Thyroid gland (tissue), 4 donors: Measurements from ENCODE around the gene MBD3L1. TPM values are rescaled to one million over a fixed set of nuclear protein-coding genes. Genes with fewer than 3 reads are reported as not detected.

Source experiments
- DNase-seq, 2 donors: peaks; one replicate each; pipeline ENCODE4 v3.0.0-alpha.2; 2019
- H3K27ac ChIP-seq, 3 donors: fragments of 200-600 bp; sonication (generic); 1 replicate in 2 of 3; 2 replicates in 1 of 3; pipeline ENCODE4 v1.5.1; 2016 to 2019; ENCODE audit warnings: mild to moderate bottlenecking in 1 of 3, moderate library complexity in 1 of 3
- H3K27me3 ChIP-seq: fragments of 200-600 bp; sonication (generic); one replicate; pipeline ENCODE4 v1.5.1; 2019
- H3K36me3 ChIP-seq, 2 donors: fragments of 200-600 bp; sonication (generic); one replicate each; pipeline ENCODE4 v1.5.1; 2016 to 2019
- H3K4me1 ChIP-seq, 2 donors: fragments of 200-600 bp; sonication (generic); one replicate each; pipeline ENCODE4 v1.5.1; 2017 to 2019
- H3K4me3 ChIP-seq, 3 donors: fragments of 200-600 bp; sonication (generic); replicated peaks in 1 of 3; 1 replicate in 2 of 3; 2 replicates in 1 of 3; pipeline ENCODE4 v1.5.1; 2016; ENCODE audit warnings: mild to moderate bottlenecking in 1 of 3
- H3K9me3 ChIP-seq: fragments of 200-600 bp; sonication (generic); one replicate; pipeline ENCODE4 v1.5.1; 2017
- CTCF ChIP-seq, 6 experiments: fragments of 200-600 bp in 3 of 6; fragments of 450-650 bp in 3 of 6; sonication (generic) in 3 of 6; IDR thresholded peaks; one replicate each; pipeline ENCODE4 v1.5.1; 2016 to 2019; ENCODE audit warnings: antibody characterized with exemption in 6 of 6, mild to moderate bottlenecking in 2 of 6, inconsistent platforms in 1 of 6, moderate library complexity in 1 of 6
- POLR2A ChIP-seq, 2 donors: fragments of 450-650 bp; IDR thresholded peaks; one replicate each; pipeline ENCODE4 v1.6.1; 2017; ENCODE audit warnings: antibody characterized with exemption in 2 of 2, mild to moderate bottlenecking in 2 of 2, moderate library complexity in 1 of 2
- WGBS, 2 donors: methylation state at CpG; one replicate each; pipeline ENCODE4 v1.1.5; 2017; 5-methylcytosine and 5-hydroxymethylcytosine counted together
- intact Hi-C: fragments of 100-400 bp; cut with DNase I; formaldehyde crosslinking; loops from one replicate; pipeline ENCODE4 v1.15.1; 2023
- total RNA-seq, 4 donors: library from RNA; depleted of rRNA; stranded (reverse); fragments of >200 nt; gene quantifications; one replicate each; pipeline ENCODE4 v1.2.3, GENCODE V29; 2016

Gene MBD3L1
- total RNA-seq, 4 donors from 2014 or later, result not detected

- intact Hi-C loops, result no loop called here
- no peaks in the 10 kb centered on the region for H3K36me3 ChIP-seq
- TF ChIP-seq CTCF (IDR thresholded peaks at IDR 0.05) (no peak), POLR2A (IDR thresholded peaks at IDR 0.05) (no peak)
- no peaks in the 10 kb centered on the region for H3K4me1 ChIP-seq
- no peaks in the 10 kb centered on the region for H3K27me3 ChIP-seq
- no peak for DNase-seq
- WGBS, 2 donors, result 87 to 89% methylated on average over 5 of the region's 5 CpGs
- no peak overlapping the region for H3K27ac ChIP-seq
- no peaks in the 10 kb centered on the region for H3K9me3 ChIP-seq
- H3K4me3 ChIP-seq, result no peak overlapping the region
Observed at GRCh38 chr19:8840708-8841107, 8.5 kb downstream of the MBD3L1 start.

GRCh38 chr19:8846819-8847218, 14.6 kb downstream of the MBD3L1 start:
- Histone ChIP-seq H3K4me3 (no peak overlapping the region), H3K27me3 (no peaks in the 10 kb centered on the region), H3K4me1 (no peaks in the 10 kb centered on the region), H3K27ac (no peak overlapping the region), H3K36me3 (no peaks in the 10 kb centered on the region), H3K9me3 (no peaks in the 10 kb centered on the region)
- DNase-seq, result no peak
- intact Hi-C loops, result no loop called here
- 70 to 75% methylated on average over 2 of the region's 3 CpGs for WGBS, 2 donors
- TF ChIP-seq POLR2A (IDR thresholded peaks at IDR 0.05), result no peak
- TF ChIP-seq CTCF (IDR thresholded peaks at IDR 0.05), result no peak

GRCh38 chr19:8849232-8849631, 17.1 kb downstream of the MBD3L1 start:
- no peaks in the 10 kb centered on the region for H3K27me3 ChIP-seq
- no peak for DNase-seq
- no peak overlapping the region for H3K27ac ChIP-seq
- H3K36me3 ChIP-seq, result no peaks in the 10 kb centered on the region
- H3K4me1 ChIP-seq, result no peaks in the 10 kb centered on the region
- intact Hi-C loops, result no loop called here
- H3K4me3 ChIP-seq, result no peak overlapping the region
- no peaks in the 10 kb centered on the region for H3K9me3 ChIP-seq
- no peak for TF ChIP-seq CTCF (IDR thresholded peaks at IDR 0.05)
- no peak for TF ChIP-seq POLR2A (IDR thresholded peaks at IDR 0.05)
- 89 to 97% methylated on average over 2 of the region's 2 CpGs for WGBS, 2 donors

GRCh38 chr19:8850488-8850887, 18.3 kb downstream of the MBD3L1 start:
- no peak for DNase-seq
- TF ChIP-seq POLR2A (IDR thresholded peaks at IDR 0.05), result no peak
- whole genome bisulfite sequencing, 2 donors, result 89 to 92% methylated on average over 3 of the region's 3 CpGs
- Histone ChIP-seq H3K4me1 (no peaks in the 10 kb centered on the region), H3K27me3 (no peaks in the 10 kb centered on the region), H3K9me3 (no peaks in the 10 kb centered on the region), H3K27ac (no peak overlapping the region), H3K36me3 (no peaks in the 10 kb centered on the region), H3K4me3 (no peak overlapping the region)
- intact Hi-C loops, result no loop called here

GRCh38 chr19:8858260-8858659, 26.1 kb downstream of the MBD3L1 start:
- Histone ChIP-seq H3K27me3 (no peaks in the 10 kb centered on the region), H3K27ac (no peak overlapping the region), H3K9me3 (no peaks in the 10 kb centered on the region), H3K4me3 (no peak overlapping the region), H3K36me3 (no peaks in the 10 kb centered on the region), H3K4me1 (no peaks in the 10 kb centered on the region)
- DNase-seq, result no peak
- TF ChIP-seq POLR2A (IDR thresholded peaks at IDR 0.05) (no peak), CTCF (IDR thresholded peaks at IDR 0.05) (no peak)
- intact Hi-C loops, result no loop called here
- WGBS, 2 donors, result 79 to 83% methylated on average over 3 of the region's 3 CpGs

GRCh38 chr19:8866344-8866743, 34.2 kb downstream of the MBD3L1 start:
- Histone ChIP-seq H3K27me3 (no peaks in the 10 kb centered on the region), H3K36me3 (no peaks in the 10 kb centered on the region), H3K9me3 (no peaks in the 10 kb centered on the region), H3K4me3 (no peak overlapping the region), H3K27ac (no peak overlapping the region), H3K4me1 (no peaks in the 10 kb centered on the region)
- no peak for DNase-seq
- TF ChIP-seq POLR2A (IDR thresholded peaks at IDR 0.05) (no peak), CTCF (IDR thresholded peaks at IDR 0.05) (no peak)
- intact Hi-C loops, result no loop called here
